Loucy (cell line): ENCODE results near the gene PLEKHG4.

Source experiments
- H2AFZ ChIP-seq: fragments of 200-600 bp; sonication (generic); 2 replicates; pipeline ENCODE4 v1.6.0; 2016; ENCODE audit warnings: antibody characterized with exemption, mild to moderate bottlenecking, low read length, moderate library complexity
- H3F3A ChIP-seq: fragments of 200-600 bp; 2 replicates; pipeline ENCODE4 v1.6.0; 2016; ENCODE audit warnings: antibody characterized with exemption, low read depth, mild to moderate bottlenecking
- H3K27me3 ChIP-seq: fragments of 200-600 bp; sonication (generic); 2 replicates; pipeline ENCODE4 v1.6.1; 2014; ENCODE audit warnings: low read length, mild to moderate bottlenecking; ENCODE audit not compliant: insufficient read depth, poor library complexity, severe bottlenecking
- H3K36me3 ChIP-seq: fragments of 200-600 bp; sonication (generic); 2 replicates; pipeline ENCODE4 v1.6.1; 2016; ENCODE audit warnings: low read length; ENCODE audit not compliant: insufficient read depth
- H3K4me1 ChIP-seq: fragments of 200-600 bp; sonication (generic); 2 replicates; pipeline ENCODE4 v1.5.1; 2014; ENCODE audit warnings: low read length, mild to moderate bottlenecking; ENCODE audit not compliant: insufficient read depth, poor library complexity, severe bottlenecking
- H3K4me2 ChIP-seq: fragments of 200-600 bp; sonication (generic); 2 replicates; pipeline ENCODE4 v1.6.0; 2014; ENCODE audit warnings: antibody characterized with exemption, low read length, low read depth, mild to moderate bottlenecking; ENCODE audit not compliant: poor library complexity, severe bottlenecking
- H3K4me3 ChIP-seq: fragments of 200-600 bp; sonication (generic); 2 replicates; pipeline ENCODE4 v1.5.1; 2014; ENCODE audit warnings: low read length, mild to moderate bottlenecking, mixed read lengths; ENCODE audit not compliant: poor library complexity, severe bottlenecking
- H3K79me2 ChIP-seq: fragments of 200-600 bp; sonication (generic); 2 replicates; pipeline ENCODE4 v1.6.1; 2014; ENCODE audit warnings: low read length; ENCODE audit not compliant: insufficient read depth
- H3K9ac ChIP-seq: fragments of 200-600 bp; sonication (generic); 2 replicates; pipeline ENCODE4 v1.6.0; 2014; ENCODE audit warnings: mild to moderate bottlenecking, low read depth, low read length, moderate library complexity; ENCODE audit not compliant: poor library complexity, severe bottlenecking
- H3K9me2 ChIP-seq: fragments of 200-600 bp; sonication (generic); replicated peaks from 2 replicates; pipeline ENCODE4 v1.6.1; 2016; ENCODE audit warnings: low read depth, low read length, mixed read lengths
- H3K9me3 ChIP-seq: fragments of 200-600 bp; sonication (generic); 2 replicates; pipeline ENCODE4 v1.6.1; 2014; ENCODE audit warnings: mild to moderate bottlenecking, antibody characterized with exemption, low read length, low read depth; ENCODE audit not compliant: insufficient read depth
- H4K20me1 ChIP-seq: fragments of 200-600 bp; sonication (generic); 2 replicates; pipeline ENCODE4 v1.6.0; 2014; ENCODE audit warnings: antibody characterized with exemption, low read length, mild to moderate bottlenecking; ENCODE audit not compliant: insufficient read depth, poor library complexity, severe bottlenecking
- EZH2phosphoT487 ChIP-seq: fragments of 200-600 bp; IDR thresholded peaks from 2 replicates; pipeline ENCODE4 v1.6.1; 2018; ENCODE audit warnings: antibody characterized with exemption, mild to moderate bottlenecking, moderate library complexity, borderline replicate concordance
- TF ChIP-seq, protein P1 (sequence below): fragments of 200-600 bp; sonication (generic); conservative IDR thresholded peaks from 2 replicates; pipeline ENCODE4 v1.5.1; 2014; ENCODE audit warnings: mild to moderate bottlenecking, antibody characterized with exemption, low read length

PLEKHG4 gene

DNA sequence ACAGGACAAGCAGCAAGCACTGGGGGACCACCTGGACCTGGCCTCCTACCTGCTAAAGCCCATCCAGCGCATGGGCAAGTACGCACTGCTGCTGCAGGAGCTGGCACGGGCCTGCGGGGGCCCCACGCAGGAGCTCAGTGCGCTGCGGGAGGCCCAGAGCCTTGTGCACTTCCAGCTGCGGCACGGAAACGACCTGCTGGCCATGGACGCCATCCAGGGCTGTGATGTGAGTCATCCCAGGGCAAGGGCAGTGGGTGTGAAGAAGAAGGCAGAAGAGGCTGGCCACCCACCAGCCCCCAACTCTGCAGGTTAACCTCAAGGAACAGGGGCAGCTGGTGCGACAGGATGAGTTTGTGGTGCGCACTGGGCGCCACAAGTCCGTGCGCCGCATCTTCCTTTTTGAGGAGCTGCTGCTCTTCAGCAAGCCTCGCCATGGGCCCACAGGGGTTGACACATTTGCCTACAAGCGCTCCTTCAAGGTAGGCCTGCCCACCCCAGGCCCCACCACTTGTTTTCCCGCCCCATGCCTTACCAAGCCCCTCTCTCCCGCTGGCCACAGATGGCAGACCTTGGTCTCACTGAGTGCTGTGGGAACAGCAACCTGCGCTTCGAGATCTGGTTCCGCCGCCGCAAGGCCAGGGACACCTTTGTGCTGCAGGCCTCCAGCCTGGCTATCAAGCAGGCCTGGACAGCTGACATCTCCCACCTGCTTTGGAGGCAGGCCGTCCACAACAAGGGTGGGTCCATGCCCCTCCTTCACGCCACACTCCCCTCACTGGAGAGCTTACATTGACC lies 7.3 kb downstream of the PLEKHG4 start:
- no peaks in the 10 kb centered on the region for H3F3A ChIP-seq
- TF ChIP-seq EZH2phosphoT487, result no peak
- TF ChIP-seq, protein P1, sequence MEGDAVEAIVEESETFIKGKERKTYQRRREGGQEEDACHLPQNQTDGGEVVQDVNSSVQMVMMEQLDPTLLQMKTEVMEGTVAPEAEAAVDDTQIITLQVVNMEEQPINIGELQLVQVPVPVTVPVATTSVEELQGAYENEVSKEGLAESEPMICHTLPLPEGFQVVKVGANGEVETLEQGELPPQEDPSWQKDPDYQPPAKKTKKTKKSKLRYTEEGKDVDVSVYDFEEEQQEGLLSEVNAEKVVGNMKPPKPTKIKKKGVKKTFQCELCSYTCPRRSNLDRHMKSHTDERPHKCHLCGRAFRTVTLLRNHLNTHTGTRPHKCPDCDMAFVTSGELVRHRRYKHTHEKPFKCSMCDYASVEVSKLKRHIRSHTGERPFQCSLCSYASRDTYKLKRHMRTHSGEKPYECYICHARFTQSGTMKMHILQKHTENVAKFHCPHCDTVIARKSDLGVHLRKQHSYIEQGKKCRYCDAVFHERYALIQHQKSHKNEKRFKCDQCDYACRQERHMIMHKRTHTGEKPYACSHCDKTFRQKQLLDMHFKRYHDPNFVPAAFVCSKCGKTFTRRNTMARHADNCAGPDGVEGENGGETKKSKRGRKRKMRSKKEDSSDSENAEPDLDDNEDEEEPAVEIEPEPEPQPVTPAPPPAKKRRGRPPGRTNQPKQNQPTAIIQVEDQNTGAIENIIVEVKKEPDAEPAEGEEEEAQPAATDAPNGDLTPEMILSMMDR, result no peak
- H3K4me1 ChIP-seq, result peaks cover 22% of the 10 kb centered on the region
- no peak overlapping the region for H3K4me3 ChIP-seq
- H3K9me2 ChIP-seq, result no peaks in the 10 kb centered on the region
- H3K27me3 ChIP-seq, result no peaks in the 10 kb centered on the region
- H3K79me2 ChIP-seq, result peaks cover under 1% of the 10 kb centered on the region; the same call in 1 of the 2 replicates
- peaks cover 18% of the 10 kb centered on the region; the same call in 1 of the 2 replicates for H3K36me3 ChIP-seq
- H3K9me3 ChIP-seq, result no peaks in the 10 kb centered on the region
- H2AFZ ChIP-seq, result no peak overlapping the region
- no peaks in the 10 kb centered on the region for H4K20me1 ChIP-seq
- H3K9ac ChIP-seq, result no peak overlapping the region
- no peak overlapping the region for H3K4me2 ChIP-seq

DNA sequence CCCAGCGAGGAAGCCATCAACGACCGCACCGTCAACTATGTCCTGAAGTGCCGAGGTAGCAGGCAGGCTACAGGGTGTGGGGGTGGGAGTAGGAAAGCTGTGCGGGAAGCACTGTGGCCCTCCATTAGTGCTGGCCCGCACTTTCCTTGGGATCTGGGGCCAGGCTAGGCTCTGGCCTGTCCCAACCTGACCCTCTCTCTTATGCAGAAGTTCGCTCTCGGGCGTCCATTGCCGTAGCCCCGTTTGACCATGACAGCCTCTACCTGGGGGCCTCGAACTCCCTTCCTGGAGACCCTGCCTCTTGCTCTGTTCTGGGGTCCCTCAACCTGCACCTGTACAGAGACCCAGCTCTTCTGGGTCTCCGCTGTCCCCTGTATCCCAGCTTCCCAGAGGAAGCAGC lies 8.6 kb downstream of the PLEKHG4 start:
- H3K36me3 ChIP-seq, result peaks cover 18% of the 10 kb centered on the region; the same call in 1 of the 2 replicates
- no peak overlapping the region for H3K9ac ChIP-seq
- no peaks in the 10 kb centered on the region for H3K27me3 ChIP-seq
- no peaks in the 10 kb centered on the region for H3K9me3 ChIP-seq
- no peaks in the 10 kb centered on the region for H4K20me1 ChIP-seq
- peaks cover 22% of the 10 kb centered on the region for H3K4me1 ChIP-seq
- no peaks in the 10 kb centered on the region for H3F3A ChIP-seq
- no peaks in the 10 kb centered on the region for H3K79me2 ChIP-seq
- H3K4me3 ChIP-seq, result no peak overlapping the region
- TF ChIP-seq, protein P1, result no peak
- no peak for TF ChIP-seq EZH2phosphoT487
- no peak overlapping the region for H2AFZ ChIP-seq
- no peak overlapping the region for H3K4me2 ChIP-seq
- H3K9me2 ChIP-seq, result no peaks in the 10 kb centered on the region

DNA sequence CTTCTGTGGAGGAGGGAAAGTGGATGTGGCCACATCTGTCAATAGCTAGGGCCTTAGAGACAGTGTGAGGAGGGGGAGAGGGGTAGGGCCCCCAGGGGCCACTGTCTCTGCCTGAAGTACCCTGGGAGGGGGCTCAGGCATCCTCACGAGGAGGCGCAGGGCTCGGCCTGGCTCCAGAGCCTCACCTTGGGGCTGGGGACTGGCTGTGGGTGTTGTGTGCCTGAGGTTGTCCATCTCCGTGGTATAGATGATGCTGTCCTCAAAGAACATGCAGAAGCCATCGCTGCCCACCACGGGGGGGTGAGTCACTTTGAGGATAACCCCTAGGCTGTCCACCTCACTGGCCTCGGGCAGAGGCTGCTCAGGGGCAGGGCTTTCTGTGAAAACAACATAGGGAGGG lies 12.1 kb downstream of the PLEKHG4 start:
- no peak for TF ChIP-seq EZH2phosphoT487
- TF ChIP-seq, protein P1, result no peak
- H4K20me1 ChIP-seq, result no peaks in the 10 kb centered on the region
- H2AFZ ChIP-seq, result no peak overlapping the region
- H3K9me3 ChIP-seq, result no peaks in the 10 kb centered on the region
- peaks cover 22% of the 10 kb centered on the region for H3K4me1 ChIP-seq
- no peaks in the 10 kb centered on the region for H3F3A ChIP-seq
- no peak overlapping the region for H3K4me3 ChIP-seq
- H3K9ac ChIP-seq, result peak overlapping the region; percentile 37
- no peak overlapping the region for H3K4me2 ChIP-seq
- H3K36me3 ChIP-seq, result peaks cover 9% of the 10 kb centered on the region; the same call in 1 of the 2 replicates
- no peaks in the 10 kb centered on the region for H3K79me2 ChIP-seq
- no peaks in the 10 kb centered on the region for H3K27me3 ChIP-seq
- H3K9me2 ChIP-seq, result no peaks in the 10 kb centered on the region
